Right lobe of liver (tissue), 4 donors: Measurements from ENCODE around the gene WT1.

Experiments
- POLR2A ChIP-seq: fragments of 450-650 bp; IDR thresholded peaks from one replicate; pipeline ENCODE4 v1.6.1; 2017; ENCODE audit warnings: antibody characterized with exemption, mild to moderate bottlenecking
- TF ChIP-seq, protein P1 (sequence below), 4 donors: fragments of 200-600 bp in 3 of 4; fragments of 450-650 bp in 1 of 4; IDR thresholded peaks; one replicate each; pipeline versions ENCODE4 v1.5.1 to v1.8.0; 2016 to 2022; ENCODE audit warnings: antibody characterized with exemption in 4 of 4, mild to moderate bottlenecking in 2 of 4
- donor health status: DM: no; HTN: no; CAD: no.
- donor health status: DM: no; HTN: no; CAD: no.
- donor health status: DM: no; HTN: yes; CAD: no.

DNA sequence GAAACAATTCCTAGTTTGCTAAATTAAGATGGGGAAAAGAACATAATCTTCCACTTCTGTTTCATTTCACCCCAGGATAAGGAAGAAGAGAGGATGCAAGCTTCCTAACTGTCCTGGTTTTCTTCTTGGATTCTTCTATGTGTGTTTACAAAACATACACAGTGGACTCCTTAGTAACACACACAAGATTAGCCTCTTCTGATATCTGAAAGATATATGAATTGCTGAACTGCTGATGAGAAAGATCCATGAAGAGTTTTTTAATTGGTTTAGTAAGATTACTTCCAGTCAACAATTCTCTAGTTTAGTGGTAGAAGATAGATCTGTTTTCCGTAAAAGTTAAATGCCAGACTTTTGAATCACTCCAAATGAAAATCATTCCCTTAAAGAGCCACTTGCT is 86.8 kb downstream of the WT1 start:
- TF ChIP-seq, protein P1, sequence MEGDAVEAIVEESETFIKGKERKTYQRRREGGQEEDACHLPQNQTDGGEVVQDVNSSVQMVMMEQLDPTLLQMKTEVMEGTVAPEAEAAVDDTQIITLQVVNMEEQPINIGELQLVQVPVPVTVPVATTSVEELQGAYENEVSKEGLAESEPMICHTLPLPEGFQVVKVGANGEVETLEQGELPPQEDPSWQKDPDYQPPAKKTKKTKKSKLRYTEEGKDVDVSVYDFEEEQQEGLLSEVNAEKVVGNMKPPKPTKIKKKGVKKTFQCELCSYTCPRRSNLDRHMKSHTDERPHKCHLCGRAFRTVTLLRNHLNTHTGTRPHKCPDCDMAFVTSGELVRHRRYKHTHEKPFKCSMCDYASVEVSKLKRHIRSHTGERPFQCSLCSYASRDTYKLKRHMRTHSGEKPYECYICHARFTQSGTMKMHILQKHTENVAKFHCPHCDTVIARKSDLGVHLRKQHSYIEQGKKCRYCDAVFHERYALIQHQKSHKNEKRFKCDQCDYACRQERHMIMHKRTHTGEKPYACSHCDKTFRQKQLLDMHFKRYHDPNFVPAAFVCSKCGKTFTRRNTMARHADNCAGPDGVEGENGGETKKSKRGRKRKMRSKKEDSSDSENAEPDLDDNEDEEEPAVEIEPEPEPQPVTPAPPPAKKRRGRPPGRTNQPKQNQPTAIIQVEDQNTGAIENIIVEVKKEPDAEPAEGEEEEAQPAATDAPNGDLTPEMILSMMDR (IDR thresholded peaks at IDR 0.05), result no peak
- TF ChIP-seq POLR2A, result no peak
